Bronchial epithelial cell (primary cell): ENCODE measurements around the gene ACRBP. TPM values are rescaled to one million over a fixed set of nuclear protein-coding genes. Genes with fewer than 3 reads are reported as not detected.
"Not testable (repeated sequence)": the region's sequence is repeated elsewhere in the genome, so short reads cannot be mapped to it uniquely, and the experiment has no call there.

Experiments used
- DNase-seq: peaks from one replicate; pipeline ENCODE4 v3.0.0-alpha.2; 2010; ENCODE audit warnings: low read depth
- FAIRE-seq: peaks from 2 replicates; lab custom pipeline; 2011; peaks lifted over from hg19 to GRCh38; lab: Jason Lieb, UNC
- H3K27me3 ChIP-seq: 2 replicates; pipeline ENCODE4 v1.5.1; 2011; ENCODE audit warnings: low read length; ENCODE audit not compliant: control insufficient read depth, insufficient read depth
- H3K36me3 ChIP-seq: 2 replicates; pipeline ENCODE4 v1.5.1; 2011; ENCODE audit warnings: low read length; ENCODE audit not compliant: control insufficient read depth, insufficient read depth
- H3K4me3 ChIP-seq: 2 replicates; pipeline ENCODE4 v1.5.1; 2011; ENCODE audit warnings: mild to moderate bottlenecking, low read depth, low read length, control low read depth
- total RNA-seq: library from RNA; depleted of rRNA; stranded (reverse); fragments of >200 nt; gene quantifications from 2 replicates; pipeline ENCODE4 v1.2.1, GENCODE V29; 2014
- TF ChIP-seq, protein P1 (sequence below): IDR thresholded peaks from 2 replicates; pipeline ENCODE4 v1.5.1; 2011; ENCODE audit warnings: mild to moderate bottlenecking, moderate library complexity, low read length, control low read depth, inconsistent platforms; ENCODE audit not compliant: insufficient read depth, severe bottlenecking

The ACRBP gene
- total RNA-seq, 1 donor from 2014 or later, result under 0.01 TPM

GRCh38 chr12:6605421-6606330 lies 41.6 kb downstream of the ACRBP start:
- DNase-seq (peak; percentile 48), FAIRE-seq (no peak)
- Histone ChIP-seq H3K36me3 (peaks cover 19% of the 10 kb centered on the region), H3K4me3 (peak overlapping the region; percentile 92), H3K27me3 (no peaks in the 10 kb centered on the region)
- TF ChIP-seq, protein P1, sequence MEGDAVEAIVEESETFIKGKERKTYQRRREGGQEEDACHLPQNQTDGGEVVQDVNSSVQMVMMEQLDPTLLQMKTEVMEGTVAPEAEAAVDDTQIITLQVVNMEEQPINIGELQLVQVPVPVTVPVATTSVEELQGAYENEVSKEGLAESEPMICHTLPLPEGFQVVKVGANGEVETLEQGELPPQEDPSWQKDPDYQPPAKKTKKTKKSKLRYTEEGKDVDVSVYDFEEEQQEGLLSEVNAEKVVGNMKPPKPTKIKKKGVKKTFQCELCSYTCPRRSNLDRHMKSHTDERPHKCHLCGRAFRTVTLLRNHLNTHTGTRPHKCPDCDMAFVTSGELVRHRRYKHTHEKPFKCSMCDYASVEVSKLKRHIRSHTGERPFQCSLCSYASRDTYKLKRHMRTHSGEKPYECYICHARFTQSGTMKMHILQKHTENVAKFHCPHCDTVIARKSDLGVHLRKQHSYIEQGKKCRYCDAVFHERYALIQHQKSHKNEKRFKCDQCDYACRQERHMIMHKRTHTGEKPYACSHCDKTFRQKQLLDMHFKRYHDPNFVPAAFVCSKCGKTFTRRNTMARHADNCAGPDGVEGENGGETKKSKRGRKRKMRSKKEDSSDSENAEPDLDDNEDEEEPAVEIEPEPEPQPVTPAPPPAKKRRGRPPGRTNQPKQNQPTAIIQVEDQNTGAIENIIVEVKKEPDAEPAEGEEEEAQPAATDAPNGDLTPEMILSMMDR, result no peak

GRCh38 chr12:6604259-6605029 lies 42.8 kb downstream of the ACRBP start:
- DNase-seq (no peak), FAIRE-seq (no peak)
- Histone ChIP-seq H3K27me3 (no peaks in the 10 kb centered on the region), H3K36me3 (peaks cover 26% of the 10 kb centered on the region), H3K4me3 (no peak overlapping the region)
- TF ChIP-seq, protein P1, result no peak

DNA sequence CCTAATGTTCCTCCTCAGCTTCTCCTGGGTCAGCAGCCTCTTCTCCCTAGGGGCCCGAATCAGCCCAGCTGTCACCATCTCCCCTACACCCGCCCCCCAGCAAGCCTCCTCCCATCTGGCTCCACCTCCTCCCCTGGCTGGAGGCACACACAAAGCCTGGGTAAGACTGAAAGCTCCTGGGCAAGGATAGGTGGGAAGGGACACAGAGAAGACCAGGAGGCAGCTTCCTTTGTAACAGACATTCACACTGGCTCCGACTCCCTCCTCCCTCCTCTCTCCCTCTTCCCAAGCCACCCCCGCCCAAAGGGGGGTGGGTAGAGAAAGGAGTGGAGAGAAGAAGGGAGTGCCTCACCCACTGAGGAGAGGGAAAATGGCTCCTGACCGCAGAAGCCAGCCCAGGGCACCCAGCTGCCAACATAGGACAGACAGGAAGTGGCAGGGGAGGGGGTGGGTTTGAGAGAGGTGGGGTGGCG lies 44.1 kb downstream of the ACRBP start:
- Histone ChIP-seq H3K36me3 (peaks cover 32% of the 10 kb centered on the region), H3K27me3 (no peaks in the 10 kb centered on the region), H3K4me3 (no peak overlapping the region)
- FAIRE-seq (no peak), DNase-seq (no peak)
- TF ChIP-seq, protein P1, result no peak

DNA sequence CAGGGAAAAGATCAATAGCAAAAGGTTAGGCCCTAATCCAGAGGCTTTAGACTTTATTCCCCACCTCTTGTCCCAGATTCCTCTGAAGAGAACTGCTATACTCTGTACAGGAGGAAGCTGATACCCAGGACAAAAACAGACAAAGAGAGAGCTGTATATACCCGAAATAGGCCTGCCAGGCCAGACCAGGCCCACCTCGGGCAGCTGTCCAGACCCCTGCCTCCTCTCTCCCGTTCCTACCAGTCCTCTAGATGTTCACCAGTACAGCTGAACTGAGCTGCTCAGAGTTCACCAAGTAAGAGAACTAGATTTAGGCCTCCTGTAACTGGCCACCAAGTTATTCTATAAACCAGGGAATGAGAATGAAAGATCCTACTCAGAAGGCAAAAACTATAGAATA lies 44.7 kb downstream of the ACRBP start:
- Histone ChIP-seq H3K4me3 (no peak overlapping the region), H3K27me3 (no peaks in the 10 kb centered on the region), H3K36me3 (peaks cover 37% of the 10 kb centered on the region)
- FAIRE-seq (no peak), DNase-seq (no peak)
- TF ChIP-seq, protein P1, result no peak

GRCh38 chr12:6595673-6596072 lies 51.6 kb downstream of the ACRBP start:
- H3K4me3 ChIP-seq, FAIRE-seq, H3K27me3 ChIP-seq, DNase-seq: not testable (repeated sequence)
- peaks cover 49% of the 10 kb centered on the region for H3K36me3 ChIP-seq

DNA sequence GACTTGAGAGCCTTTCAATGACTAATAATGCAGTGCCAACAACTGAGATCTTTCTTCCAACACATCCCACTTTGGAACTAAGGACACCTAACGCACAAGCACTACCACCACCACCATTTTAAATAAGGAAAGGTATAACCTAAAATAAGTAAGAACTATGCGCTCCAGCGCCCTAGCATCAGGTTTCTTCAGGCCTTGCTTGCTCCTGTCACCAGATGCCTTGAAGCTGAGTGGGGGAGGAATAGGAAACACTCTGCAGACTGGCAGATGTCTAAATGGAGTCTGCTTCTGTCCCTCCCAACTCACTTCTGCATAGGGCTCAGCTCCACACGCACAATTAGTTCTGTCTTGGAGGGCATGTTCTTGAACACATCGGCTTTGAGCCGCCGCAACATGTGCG lies 55.1 kb downstream of the ACRBP start:
- Histone ChIP-seq H3K4me3 (no peak overlapping the region), H3K27me3 (no peaks in the 10 kb centered on the region), H3K36me3 (peaks cover 43% of the 10 kb centered on the region)
- FAIRE-seq, result no peak
- DNase-seq, result no peak
- TF ChIP-seq, protein P1, result no peak
